Neural progenitor cell (in vitro differentiated cells): ENCODE results near the gene BCL7A.

Source experiments
- EZH2 ChIP-seq: fragments of 200-600 bp; sonication (generic); IDR thresholded peaks from 2 replicates; pipeline ENCODE4 v1.6.1; 2017; ENCODE audit warnings: antibody characterized with exemption, mild to moderate bottlenecking, moderate library complexity
- EZH2phosphoT487 ChIP-seq: fragments of 200-600 bp; sonication (generic); IDR thresholded peaks from 2 replicates; pipeline ENCODE4 v1.6.1; 2017; ENCODE audit warnings: antibody characterized with exemption
- TF ChIP-seq, protein P1 (sequence below): fragments of 200-600 bp; sonication (generic); IDR thresholded peaks from 2 replicates; pipeline ENCODE4 v1.5.1; 2017; ENCODE audit warnings: antibody characterized with exemption, mild to moderate bottlenecking

DNA sequence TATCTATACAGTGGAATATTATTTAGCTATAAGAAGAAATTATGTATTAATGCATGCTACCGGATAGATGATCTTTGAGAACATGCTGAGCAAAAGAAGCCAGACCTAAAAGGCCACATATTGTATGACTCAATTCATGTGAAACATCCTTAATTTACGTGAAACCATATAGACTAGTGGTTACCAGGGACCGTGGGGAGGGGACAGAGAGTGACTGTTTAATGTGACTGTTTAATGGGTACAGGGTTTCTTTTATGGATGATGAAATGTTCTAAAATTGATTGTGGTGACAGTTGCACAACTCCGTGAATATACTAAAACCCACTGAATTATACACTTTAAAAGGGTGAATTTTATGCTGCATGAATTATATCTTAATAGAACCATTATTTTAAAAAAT is 8.5 kb upstream of the BCL7A start:
- TF ChIP-seq, protein P1, sequence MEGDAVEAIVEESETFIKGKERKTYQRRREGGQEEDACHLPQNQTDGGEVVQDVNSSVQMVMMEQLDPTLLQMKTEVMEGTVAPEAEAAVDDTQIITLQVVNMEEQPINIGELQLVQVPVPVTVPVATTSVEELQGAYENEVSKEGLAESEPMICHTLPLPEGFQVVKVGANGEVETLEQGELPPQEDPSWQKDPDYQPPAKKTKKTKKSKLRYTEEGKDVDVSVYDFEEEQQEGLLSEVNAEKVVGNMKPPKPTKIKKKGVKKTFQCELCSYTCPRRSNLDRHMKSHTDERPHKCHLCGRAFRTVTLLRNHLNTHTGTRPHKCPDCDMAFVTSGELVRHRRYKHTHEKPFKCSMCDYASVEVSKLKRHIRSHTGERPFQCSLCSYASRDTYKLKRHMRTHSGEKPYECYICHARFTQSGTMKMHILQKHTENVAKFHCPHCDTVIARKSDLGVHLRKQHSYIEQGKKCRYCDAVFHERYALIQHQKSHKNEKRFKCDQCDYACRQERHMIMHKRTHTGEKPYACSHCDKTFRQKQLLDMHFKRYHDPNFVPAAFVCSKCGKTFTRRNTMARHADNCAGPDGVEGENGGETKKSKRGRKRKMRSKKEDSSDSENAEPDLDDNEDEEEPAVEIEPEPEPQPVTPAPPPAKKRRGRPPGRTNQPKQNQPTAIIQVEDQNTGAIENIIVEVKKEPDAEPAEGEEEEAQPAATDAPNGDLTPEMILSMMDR = no peak
- no peak for TF ChIP-seq EZH2phosphoT487
- TF ChIP-seq EZH2 = no peak
